ENCODE data around the gene APBB1IP.

Gene APBB1IP

DNA sequence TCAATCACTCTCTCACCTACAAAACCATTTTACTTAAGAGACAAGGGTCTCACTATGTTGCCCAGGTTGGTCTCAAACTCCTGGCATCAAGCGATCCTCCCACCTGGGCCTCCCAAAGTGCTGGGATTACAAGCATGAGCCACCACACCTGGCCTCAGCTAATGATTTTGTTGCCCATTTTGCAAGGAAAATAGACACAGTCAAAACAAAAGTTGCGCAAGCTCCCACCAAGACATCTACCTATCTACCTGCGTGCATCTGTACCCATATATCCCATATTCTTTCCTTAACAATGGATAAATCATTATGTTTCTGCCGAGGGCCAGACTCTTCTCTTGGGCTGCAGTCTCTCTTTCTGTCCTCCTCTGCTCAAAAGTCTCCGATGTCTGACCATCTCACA lies 67.3 kb downstream of the APBB1IP start:
- DNase-seq (ENCODE audit: low read depth, low spot score) = no peak
- no peak overlapping the region for H3K4me3 ChIP-seq (ENCODE audit: low read length)
- no peaks in the 10 kb centered on the region for H3K4me1 ChIP-seq (ENCODE audit: control insufficient read depth, insufficient read depth, low read length)
- H3K9me3 ChIP-seq (ENCODE audit: control insufficient read depth, insufficient read depth, low read length) = no peaks in the 10 kb centered on the region
- H3K27me3 ChIP-seq (ENCODE audit: control insufficient read depth, insufficient read depth, low read length) = no peaks in the 10 kb centered on the region
- H3K36me3 ChIP-seq (ENCODE audit: control insufficient read depth, insufficient read depth, low read length) = no peaks in the 10 kb centered on the region
- no CpG with 5 or more reads among the region's 5 CpGs for WGBS (ENCODE audit: insufficient coverage, insufficient read length)
- H3K27ac ChIP-seq (ENCODE audit: low read length) = no peak overlapping the region

DNA sequence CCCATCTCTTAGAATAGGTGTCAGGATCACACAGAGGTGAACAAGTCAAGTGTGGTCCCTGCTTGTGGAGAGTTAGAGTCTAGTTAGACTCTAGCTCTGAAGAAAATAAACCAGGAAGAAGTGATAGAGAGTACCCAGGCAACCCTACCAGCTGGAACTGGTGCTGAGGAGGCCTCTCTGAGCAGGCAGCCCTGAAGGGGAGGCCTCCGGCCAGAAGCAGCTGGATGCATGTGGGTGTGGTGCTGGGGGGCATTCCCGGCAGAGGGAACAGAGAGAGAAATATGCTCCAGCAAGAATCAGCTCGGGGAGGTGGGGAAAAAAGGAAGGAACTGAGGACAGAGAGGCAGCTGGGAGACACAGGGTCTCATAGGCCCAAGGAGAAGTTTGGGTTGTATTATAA lies 68.6 kb downstream of the APBB1IP start:
- DNase-seq (ENCODE audit: low read depth, low spot score) = no peak
- H3K36me3 ChIP-seq (ENCODE audit: control insufficient read depth, insufficient read depth, low read length) = no peaks in the 10 kb centered on the region
- no peaks in the 10 kb centered on the region for H3K27me3 ChIP-seq (ENCODE audit: control insufficient read depth, insufficient read depth, low read length)

DNA sequence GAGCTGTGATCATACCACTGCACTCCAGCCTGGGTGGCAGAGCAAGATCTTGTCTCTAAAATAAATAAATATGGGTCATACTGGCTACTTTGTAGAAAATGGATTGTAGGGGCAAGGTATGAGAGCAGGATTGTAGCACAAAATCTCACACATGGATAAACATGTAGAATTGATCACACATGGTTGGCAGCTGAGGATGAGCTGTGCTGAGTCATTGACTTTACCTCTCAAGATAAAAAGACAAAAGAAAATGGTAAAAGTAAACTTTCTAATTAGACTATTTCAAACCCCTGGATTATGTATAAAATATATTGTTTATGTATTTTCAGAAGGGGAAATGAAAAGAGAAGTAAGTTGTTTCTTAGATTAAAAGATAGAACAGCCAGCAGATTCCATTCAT lies 69.3 kb downstream of the APBB1IP start:
- no peak for DNase-seq (ENCODE audit: low read depth, low spot score)

More for the DNA sequence above, 68.6 kb downstream of the APBB1IP start:
- WGBS (ENCODE audit: insufficient coverage, insufficient read length) = no CpG with 5 or more reads among the region's 3 CpGs
- Histone ChIP-seq H3K4me3 (ENCODE audit: low read length) (no peak overlapping the region), H3K27ac (ENCODE audit: low read length) (no peak overlapping the region), H3K9me3 (ENCODE audit: control insufficient read depth, insufficient read depth, low read length) (no peaks in the 10 kb centered on the region), H3K4me1 (ENCODE audit: control insufficient read depth, insufficient read depth, low read length) (no peaks in the 10 kb centered on the region)

DNA sequence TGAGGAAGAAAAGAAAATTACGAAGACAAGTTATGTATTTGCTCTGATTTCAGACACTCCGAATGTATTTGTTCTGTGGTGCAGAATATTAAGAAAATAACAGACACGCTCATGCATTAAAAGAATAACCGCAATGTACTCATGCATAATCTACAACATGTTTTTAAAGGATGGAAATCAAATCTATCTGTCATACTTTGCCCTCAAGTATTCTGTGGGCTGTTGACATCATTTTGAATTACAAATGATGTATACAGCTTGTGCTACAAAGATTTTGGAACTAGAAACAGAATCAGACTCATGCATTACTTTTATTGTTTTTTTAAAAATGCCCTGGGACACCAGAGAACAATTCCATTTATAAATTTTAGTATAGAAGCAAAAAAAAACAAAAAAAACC lies 69.9 kb downstream of the APBB1IP start:
- no peaks in the 10 kb centered on the region for H3K36me3 ChIP-seq (ENCODE audit: control insufficient read depth, insufficient read depth, low read length)
- H3K4me1 ChIP-seq (ENCODE audit: control insufficient read depth, insufficient read depth, low read length) = no peaks in the 10 kb centered on the region
- no CpG with 5 or more reads among the region's 4 CpGs for WGBS (ENCODE audit: insufficient coverage, insufficient read length)
- DNase-seq (ENCODE audit: low read depth, low spot score) = no peak
- no peak overlapping the region for H3K27ac ChIP-seq (ENCODE audit: low read length)
- no peaks in the 10 kb centered on the region for H3K9me3 ChIP-seq (ENCODE audit: control insufficient read depth, insufficient read depth, low read length)
- H3K4me3 ChIP-seq (ENCODE audit: low read length) = no peak overlapping the region
- no peaks in the 10 kb centered on the region for H3K27me3 ChIP-seq (ENCODE audit: control insufficient read depth, insufficient read depth, low read length)

More for the DNA sequence above, 69.3 kb downstream of the APBB1IP start:
- no peak overlapping the region for H3K27ac ChIP-seq (ENCODE audit: low read length)
- no peak overlapping the region for H3K4me3 ChIP-seq (ENCODE audit: low read length)
- H3K27me3 ChIP-seq (ENCODE audit: control insufficient read depth, insufficient read depth, low read length) = no peaks in the 10 kb centered on the region
- no peaks in the 10 kb centered on the region for H3K36me3 ChIP-seq (ENCODE audit: control insufficient read depth, insufficient read depth, low read length)
- H3K9me3 ChIP-seq (ENCODE audit: control insufficient read depth, insufficient read depth, low read length) = no peaks in the 10 kb centered on the region
- no peaks in the 10 kb centered on the region for H3K4me1 ChIP-seq (ENCODE audit: control insufficient read depth, insufficient read depth, low read length)

- no peak overlapping the region for H3K4me3 ChIP-seq (ENCODE audit: low read length)
- no peaks in the 10 kb centered on the region for H3K4me1 ChIP-seq (ENCODE audit: control insufficient read depth, insufficient read depth, low read length)
- no peaks in the 10 kb centered on the region for H3K9me3 ChIP-seq (ENCODE audit: control insufficient read depth, insufficient read depth, low read length)
- DNase-seq (ENCODE audit: low read depth, low spot score) = no peak
- H3K36me3 ChIP-seq (ENCODE audit: control insufficient read depth, insufficient read depth, low read length) = no peaks in the 10 kb centered on the region
- H3K27ac ChIP-seq (ENCODE audit: low read length) = no peak overlapping the region
- H3K27me3 ChIP-seq (ENCODE audit: control insufficient read depth, insufficient read depth, low read length) = no peaks in the 10 kb centered on the region
- WGBS (ENCODE audit: insufficient coverage, insufficient read length) = no CpG with 5 or more reads among the region's 1 CpG
These were observed 71.2 kb downstream of the APBB1IP start for GRCh38 chr10:26509307-26509706.

- Histone ChIP-seq H3K27me3 (ENCODE audit: control insufficient read depth, insufficient read depth, low read length) (no peaks in the 10 kb centered on the region), H3K27ac (ENCODE audit: low read length) (no peak overlapping the region), H3K9me3 (ENCODE audit: control insufficient read depth, insufficient read depth, low read length) (no peaks in the 10 kb centered on the region), H3K4me3 (ENCODE audit: low read length) (no peak overlapping the region), H3K36me3 (ENCODE audit: control insufficient read depth, insufficient read depth, low read length) (no peaks in the 10 kb centered on the region), H3K4me1 (ENCODE audit: control insufficient read depth, insufficient read depth, low read length) (0 out of 2 replicates have a peak, but pooled peaks cover 1% of the 10 kb centered on the region)
- no peak for DNase-seq (ENCODE audit: low read depth, low spot score)
- WGBS (ENCODE audit: insufficient coverage, insufficient read length) = no CpG with 5 or more reads among the region's 1 CpG
These were observed 75.0 kb downstream of the APBB1IP start for GRCh38 chr10:26513101-26513500.

DNA sequence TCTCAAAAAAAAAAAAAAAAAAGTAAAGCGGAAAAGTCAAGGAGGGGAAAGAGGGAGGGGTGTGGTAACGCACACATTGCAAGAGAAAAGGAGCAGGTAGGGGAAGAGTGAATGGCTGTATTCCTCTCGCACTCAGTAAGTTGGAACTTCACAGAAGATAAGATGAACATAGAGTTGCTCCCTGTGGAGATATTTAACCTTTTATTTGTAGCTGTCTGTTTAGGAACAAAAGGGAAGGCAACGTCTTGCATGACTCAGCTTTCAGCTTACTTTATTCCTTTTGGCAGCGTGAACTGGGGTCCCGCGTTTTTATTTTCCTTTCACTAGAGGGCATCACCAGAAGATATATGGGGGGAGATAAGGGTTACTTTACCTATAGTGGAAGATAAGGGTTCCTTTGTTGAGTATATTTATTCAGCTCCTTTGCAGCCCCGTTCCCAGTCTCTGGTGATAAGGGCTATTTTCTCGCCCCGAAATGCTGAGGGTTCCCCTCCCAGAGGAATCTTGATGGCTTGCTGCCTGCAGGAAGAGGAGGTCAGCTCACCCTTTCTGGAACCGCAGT lies 78.5 kb downstream of the APBB1IP start:
- DNase-seq (ENCODE audit: low read depth, low spot score) = no peak
- Histone ChIP-seq H3K27ac (ENCODE audit: low read length) (no peak overlapping the region), H3K4me3 (ENCODE audit: low read length) (no peak overlapping the region), H3K36me3 (ENCODE audit: control insufficient read depth, insufficient read depth, low read length) (no peaks in the 10 kb centered on the region), H3K9me3 (ENCODE audit: control insufficient read depth, insufficient read depth, low read length) (no peaks in the 10 kb centered on the region), H3K27me3 (ENCODE audit: control insufficient read depth, insufficient read depth, low read length) (no peaks in the 10 kb centered on the region), H3K4me1 (ENCODE audit: control insufficient read depth, insufficient read depth, low read length) (0 out of 2 replicates have a peak, but pooled peaks cover 1% of the 10 kb centered on the region)
- no CpG with 5 or more reads among the region's 11 CpGs for WGBS (ENCODE audit: insufficient coverage, insufficient read length)

DNA sequence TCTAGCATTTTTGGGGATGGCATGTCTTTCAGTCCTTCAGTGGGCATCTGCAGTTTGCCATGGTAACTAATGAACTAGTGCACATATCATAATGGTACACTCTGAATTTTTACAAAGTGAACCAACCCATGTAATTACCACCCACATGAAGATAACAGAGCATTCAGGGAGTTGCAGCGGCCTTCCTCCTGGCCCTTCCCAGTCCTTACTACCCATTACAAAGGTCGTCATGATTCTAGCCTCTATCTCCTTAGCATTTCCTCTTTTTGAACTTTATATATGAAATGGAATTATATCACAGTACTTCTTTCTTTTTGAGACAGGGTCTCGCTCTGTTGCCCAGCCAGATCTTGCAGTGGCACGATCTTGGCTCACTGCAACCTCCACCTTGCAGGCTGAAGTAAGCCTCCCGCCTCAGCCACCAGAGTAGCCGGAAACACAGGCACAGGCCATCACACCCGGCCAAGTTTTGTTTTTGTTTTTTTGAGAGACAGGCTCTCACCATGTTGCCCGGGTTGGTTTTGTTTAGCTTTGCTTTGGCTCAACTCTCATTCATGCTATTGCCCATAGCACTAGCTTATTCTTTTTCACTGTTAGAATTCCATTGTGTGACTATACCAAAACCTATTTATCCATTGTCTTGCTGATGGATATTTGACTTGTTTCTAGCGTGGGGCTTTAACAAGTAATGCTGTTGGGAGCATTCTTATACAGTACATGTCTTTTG lies 79.2 kb downstream of the APBB1IP start:
- DNase-seq (ENCODE audit: low read depth, low spot score) = no peak
- Histone ChIP-seq H3K27ac (ENCODE audit: low read length) (no peak overlapping the region), H3K27me3 (ENCODE audit: control insufficient read depth, insufficient read depth, low read length) (no peaks in the 10 kb centered on the region), H3K4me3 (ENCODE audit: low read length) (no peak overlapping the region), H3K36me3 (ENCODE audit: control insufficient read depth, insufficient read depth, low read length) (no peaks in the 10 kb centered on the region), H3K4me1 (ENCODE audit: control insufficient read depth, insufficient read depth, low read length) (0 out of 2 replicates have a peak, but pooled peaks cover 1% of the 10 kb centered on the region), H3K9me3 (ENCODE audit: control insufficient read depth, insufficient read depth, low read length) (no peaks in the 10 kb centered on the region)
- no CpG with 5 or more reads among the region's 9 CpGs for WGBS (ENCODE audit: insufficient coverage, insufficient read length)

DNA sequence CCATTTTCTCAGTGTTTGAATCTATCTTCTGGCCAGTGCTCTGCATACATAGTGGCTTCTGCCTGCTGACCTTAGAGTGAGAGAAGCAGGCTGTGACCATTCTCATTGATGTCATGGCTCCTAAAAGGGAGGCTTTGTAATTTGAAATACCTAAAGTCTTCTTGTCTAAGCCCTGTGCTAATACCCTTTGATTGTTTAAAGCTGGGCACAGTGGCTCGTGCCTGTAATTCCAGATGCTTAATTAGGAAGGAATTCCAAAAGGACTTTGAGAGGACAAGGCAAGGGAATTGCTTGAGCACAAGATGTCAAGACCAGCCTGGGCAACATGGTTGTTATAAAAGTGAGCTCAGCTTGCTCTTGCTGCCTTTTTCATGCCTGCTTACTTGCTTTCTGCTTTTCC lies 81.7 kb downstream of the APBB1IP start:
- Histone ChIP-seq H3K4me3 (ENCODE audit: low read length) (no peak overlapping the region), H3K9me3 (ENCODE audit: control insufficient read depth, insufficient read depth, low read length) (no peaks in the 10 kb centered on the region), H3K27ac (ENCODE audit: low read length) (no peak overlapping the region), H3K36me3 (ENCODE audit: control insufficient read depth, insufficient read depth, low read length) (no peaks in the 10 kb centered on the region), H3K4me1 (ENCODE audit: control insufficient read depth, insufficient read depth, low read length) (0 out of 2 replicates have a peak, but pooled peaks cover 1% of the 10 kb centered on the region), H3K27me3 (ENCODE audit: control insufficient read depth, insufficient read depth, low read length) (no peaks in the 10 kb centered on the region)
- DNase-seq (ENCODE audit: low read depth, low spot score) = no peak
- no CpG with 5 or more reads among the region's 1 CpG for WGBS (ENCODE audit: insufficient coverage, insufficient read length)

DNA sequence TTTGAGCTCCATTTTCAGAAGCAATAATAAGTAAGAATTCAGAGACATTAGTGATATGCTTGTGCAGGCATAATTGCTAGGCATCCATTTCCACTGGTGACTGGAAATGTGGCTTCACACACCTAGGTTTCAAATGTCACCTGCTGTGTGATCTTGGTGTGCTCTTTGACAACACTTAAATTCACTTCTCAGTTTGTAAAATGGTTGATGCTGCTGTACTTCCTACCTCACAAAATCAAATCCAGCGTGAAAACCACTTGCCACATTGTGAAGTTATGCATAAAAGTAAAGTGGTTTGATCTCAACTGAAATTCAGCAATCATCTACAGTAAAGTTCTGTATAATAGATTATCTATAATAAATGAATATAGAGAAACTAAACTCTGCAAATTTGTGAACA lies 82.4 kb downstream of the APBB1IP start:
- H3K4me3 ChIP-seq (ENCODE audit: low read length) = no peak overlapping the region
- H3K27ac ChIP-seq (ENCODE audit: low read length) = no peak overlapping the region
- H3K36me3 ChIP-seq (ENCODE audit: control insufficient read depth, insufficient read depth, low read length) = no peaks in the 10 kb centered on the region
- no peak for DNase-seq (ENCODE audit: low read depth, low spot score)
- H3K27me3 ChIP-seq (ENCODE audit: control insufficient read depth, insufficient read depth, low read length) = no peaks in the 10 kb centered on the region
- H3K9me3 ChIP-seq (ENCODE audit: control insufficient read depth, insufficient read depth, low read length) = no peaks in the 10 kb centered on the region
- H3K4me1 ChIP-seq (ENCODE audit: control insufficient read depth, insufficient read depth, low read length) = 0 out of 2 replicates have a peak, but pooled peaks cover 1% of the 10 kb centered on the region
- no CpG with 5 or more reads among the region's 1 CpG for WGBS (ENCODE audit: insufficient coverage, insufficient read length)

All from iPS DF 6.9 (cell line).